Astrocyte (in vitro differentiated cells and primary cell): ENCODE results near the gene MSX1.

ENCODE experiments used
- CTCF ChIP-seq: IDR thresholded peaks from 2 replicates; pipeline ENCODE4 v1.5.1; 2011; ENCODE audit warnings: low read depth, mild to moderate bottlenecking, inconsistent platforms, low read length, moderate library complexity; ENCODE audit not compliant: insufficient read depth
- EZH2 ChIP-seq: IDR thresholded peaks from 2 replicates; pipeline ENCODE4 v1.6.1; 2012; ENCODE audit warnings: mild to moderate bottlenecking, low read length, inconsistent platforms; ENCODE audit not compliant: insufficient read depth

DNA sequence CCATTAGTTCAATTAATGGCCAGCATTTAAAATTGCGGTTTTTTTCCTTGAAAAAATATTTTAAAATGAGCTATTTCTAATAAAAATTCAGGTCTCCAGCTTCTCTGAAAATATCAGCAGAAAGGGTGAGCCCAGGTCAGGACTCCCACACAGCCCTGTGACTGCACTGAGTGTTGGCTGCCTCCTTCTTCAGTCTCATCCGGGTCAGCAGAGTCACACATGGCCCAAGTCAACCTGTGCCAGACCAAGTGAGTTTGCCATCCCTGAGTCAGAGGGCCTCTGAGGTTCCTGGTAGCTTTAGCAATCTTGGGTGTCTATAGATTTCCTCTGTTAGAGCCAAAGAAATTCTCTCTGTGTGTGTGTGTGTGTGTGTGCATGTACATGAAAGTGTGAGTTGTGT lies 22.1 kb upstream of the MSX1 start:
- TF ChIP-seq CTCF, result no peak
- TF ChIP-seq EZH2, result no peak
